Ascending aorta (tissue), 2 donors: ENCODE data around the gene DCAF8. TPM values are rescaled to one million over a fixed set of nuclear protein-coding genes. Genes with fewer than 3 reads are reported as not detected.
A peak's percentile ranks its signal among the peaks of the same experiment; 100 is the strongest.
"Not testable (repeated sequence)": the region's sequence is repeated elsewhere in the genome, so short reads cannot be mapped to it uniquely, and the experiment has no call there.

ENCODE experiments used
- DNase-seq, 2 donors: peaks; one replicate each; pipeline ENCODE4 v3.0.0-alpha.2; 2019; ENCODE audit warnings: low spot score in 2 of 2
- H3K27ac ChIP-seq, 2 donors: fragments of 200-600 bp; sonication (generic); one replicate each; pipeline ENCODE4 v1.5.1; 2016 to 2017; ENCODE audit warnings: mild to moderate bottlenecking in 1 of 2
- H3K27me3 ChIP-seq: fragments of 200-600 bp; sonication (generic); one replicate; pipeline ENCODE4 v1.5.1; 2017
- H3K36me3 ChIP-seq, 2 donors: fragments of 200-600 bp; sonication (generic); one replicate each; pipeline ENCODE4 v1.5.1; 2016
- H3K4me1 ChIP-seq, 2 donors: fragments of 200-600 bp; sonication (generic); one replicate each; pipeline ENCODE4 v1.5.1; 2016 to 2017; ENCODE audit warnings: mild to moderate bottlenecking in 1 of 2
- H3K4me3 ChIP-seq, 2 donors: fragments of 200-600 bp; sonication (generic); one replicate each; pipeline ENCODE4 v1.5.1; 2016 to 2017; ENCODE audit warnings: mild to moderate bottlenecking in 1 of 2
- H3K9me3 ChIP-seq, 2 donors: fragments of 200-600 bp; sonication (generic); one replicate each; pipeline ENCODE4 v1.5.1; 2016
- intact Hi-C: fragments of 100-400 bp; cut with DNase I; formaldehyde crosslinking; loops from one replicate; pipeline ENCODE4 v1.15.1; 2023
- total RNA-seq: library from RNA; depleted of rRNA; stranded (reverse); fragments of >200 nt; gene quantifications from one replicate; pipeline ENCODE4 v1.1.0, GENCODE V29; 2016
- TF ChIP-seq, protein P1 (sequence below), 3 experiments: fragments of 200-600 bp in 2 of 3; fragments of 450-650 bp in 1 of 3; sonication (generic) in 2 of 3; IDR thresholded peaks; one replicate each; pipeline ENCODE4 v1.5.1; 2016 to 2019; ENCODE audit warnings: antibody characterized with exemption in 3 of 3, mild to moderate bottlenecking in 1 of 3, moderate library complexity in 1 of 3

DCAF8 gene
- total RNA-seq, 1 donor from 2014 or later = 68.9 TPM

GRCh38 chr1:160300173-160300572, 37.8 kb upstream of the DCAF8 start:
- no peak for DNase-seq

DNA sequence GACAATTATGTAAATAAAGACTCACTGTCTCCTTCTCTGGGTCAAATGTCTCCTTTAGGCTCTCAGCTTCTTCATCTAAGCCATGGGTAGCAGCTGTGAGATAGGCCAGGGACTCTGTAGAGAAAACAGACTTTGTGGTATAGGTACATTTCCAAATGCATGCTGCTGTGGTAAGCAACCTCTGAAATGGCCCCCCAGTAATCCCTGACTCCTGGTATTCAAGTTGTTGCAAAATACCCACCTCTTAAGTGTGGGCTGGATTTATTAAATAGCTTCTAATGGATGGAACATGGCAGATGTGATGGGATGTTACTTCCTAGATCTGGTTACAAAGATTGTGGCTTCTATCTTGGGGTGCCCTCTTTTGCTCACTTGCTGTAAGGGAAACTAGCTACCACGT, 33.7 kb upstream of the DCAF8 start:
- Histone ChIP-seq H3K27me3 (no peaks in the 10 kb centered on the region), H3K4me1 (no peaks in the 10 kb centered on the region), H3K36me3 (peaks cover 86 to 90% of the 10 kb centered on the region in 2 donors), H3K27ac (no peak overlapping the region), H3K9me3 (no peaks in the 10 kb centered on the region), H3K4me3 (no peak overlapping the region)
- DNase-seq = no peak
- TF ChIP-seq, protein P1, sequence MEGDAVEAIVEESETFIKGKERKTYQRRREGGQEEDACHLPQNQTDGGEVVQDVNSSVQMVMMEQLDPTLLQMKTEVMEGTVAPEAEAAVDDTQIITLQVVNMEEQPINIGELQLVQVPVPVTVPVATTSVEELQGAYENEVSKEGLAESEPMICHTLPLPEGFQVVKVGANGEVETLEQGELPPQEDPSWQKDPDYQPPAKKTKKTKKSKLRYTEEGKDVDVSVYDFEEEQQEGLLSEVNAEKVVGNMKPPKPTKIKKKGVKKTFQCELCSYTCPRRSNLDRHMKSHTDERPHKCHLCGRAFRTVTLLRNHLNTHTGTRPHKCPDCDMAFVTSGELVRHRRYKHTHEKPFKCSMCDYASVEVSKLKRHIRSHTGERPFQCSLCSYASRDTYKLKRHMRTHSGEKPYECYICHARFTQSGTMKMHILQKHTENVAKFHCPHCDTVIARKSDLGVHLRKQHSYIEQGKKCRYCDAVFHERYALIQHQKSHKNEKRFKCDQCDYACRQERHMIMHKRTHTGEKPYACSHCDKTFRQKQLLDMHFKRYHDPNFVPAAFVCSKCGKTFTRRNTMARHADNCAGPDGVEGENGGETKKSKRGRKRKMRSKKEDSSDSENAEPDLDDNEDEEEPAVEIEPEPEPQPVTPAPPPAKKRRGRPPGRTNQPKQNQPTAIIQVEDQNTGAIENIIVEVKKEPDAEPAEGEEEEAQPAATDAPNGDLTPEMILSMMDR (IDR thresholded peaks at IDR 0.05) = no peak
- intact Hi-C loops = no loop called here

More at GRCh38 chr1:160300173-160300572, 37.8 kb upstream of the DCAF8 start:
- intact Hi-C loops = no loop called here
- Histone ChIP-seq H3K36me3 (peaks cover 67 to 79% of the 10 kb centered on the region in 2 donors), H3K27ac (no peak overlapping the region), H3K27me3 (no peaks in the 10 kb centered on the region), H3K4me1 (no peaks in the 10 kb centered on the region), H3K9me3 (no peaks in the 10 kb centered on the region), H3K4me3 (no peak overlapping the region)
- TF ChIP-seq, protein P1 (IDR thresholded peaks at IDR 0.05) = no peak

DNA sequence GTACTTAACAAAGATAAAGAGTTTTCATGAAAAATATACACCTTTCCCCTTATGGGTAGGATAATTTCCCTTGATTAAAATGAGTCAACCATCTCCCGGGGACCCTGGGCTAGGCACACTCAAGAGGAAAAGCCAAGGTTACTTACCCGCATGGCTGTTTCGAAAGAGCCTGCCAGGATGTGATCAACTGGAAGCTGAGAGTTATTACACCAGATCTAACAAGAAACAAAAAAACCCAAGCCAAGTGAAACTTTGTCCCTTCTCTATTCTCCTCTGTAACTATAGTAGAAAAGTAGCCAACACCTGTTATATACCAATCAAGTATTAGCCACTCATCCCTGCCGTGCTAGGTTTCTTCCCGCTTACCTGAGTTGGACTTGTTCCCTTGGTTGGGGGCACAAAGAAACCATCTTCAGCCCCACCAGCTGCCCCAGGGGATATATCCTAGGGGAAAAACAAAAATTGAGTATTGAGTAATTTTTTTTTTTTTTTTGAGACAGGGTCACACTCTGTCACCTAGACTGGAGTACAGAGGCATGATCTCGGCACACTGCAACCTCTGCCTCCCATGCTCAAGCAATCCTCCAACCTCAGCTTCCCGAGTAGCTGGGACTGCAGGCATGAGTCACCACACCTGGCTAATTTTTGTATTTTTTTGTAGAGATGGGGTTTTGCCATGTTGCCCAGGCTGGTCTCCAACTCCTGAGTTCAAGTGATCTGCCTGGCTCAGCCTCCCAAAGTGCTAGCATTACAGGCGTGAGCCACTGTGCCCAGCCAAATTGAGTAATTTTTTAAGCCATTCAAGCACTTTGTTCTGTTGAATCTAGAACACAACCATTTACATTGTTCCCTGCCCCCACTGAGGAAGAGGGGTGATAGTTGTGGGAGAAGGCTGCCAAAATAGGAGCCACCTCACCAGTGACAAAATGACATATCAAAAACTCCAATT, 30.9 kb upstream of the DCAF8 start:
- no peak overlapping the region for H3K27ac ChIP-seq
- H3K4me1 ChIP-seq = no peaks in the 10 kb centered on the region
- H3K9me3 ChIP-seq = no peaks in the 10 kb centered on the region
- no peak for DNase-seq
- H3K4me3 ChIP-seq = no peak overlapping the region
- TF ChIP-seq, protein P1 (IDR thresholded peaks at IDR 0.05) = no peak
- intact Hi-C loops = loop anchor here (5.0 kb wide), 1 partner anchor 49 kb away; the partner anchor contains the start of genes COPA and NCSTN
- H3K27me3 ChIP-seq = no peaks in the 10 kb centered on the region
- H3K36me3 ChIP-seq = peaks cover 92 to 98% of the 10 kb centered on the region in 2 donors

GRCh38 chr1:160291248-160292220, 29.2 kb upstream of the DCAF8 start:
- no peak overlapping the region for H3K27ac ChIP-seq
- TF ChIP-seq, protein P1 (IDR thresholded peaks at IDR 0.05) = peak; percentile 69 to 81 (median 74)
- DNase-seq = peak in 1 of 2 donors; percentile 72

GRCh38 chr1:160287769-160288168, 25.4 kb upstream of the DCAF8 start:
- intact Hi-C loops = loop anchor here (10.0 kb wide), 1 partner anchor 503 kb away; the partner anchor contains the start of gene DUSP23
- H3K9me3 ChIP-seq = not testable (repeated sequence)

More at GRCh38 chr1:160291248-160292220, 29.2 kb upstream of the DCAF8 start:
- H3K4me3 ChIP-seq = no peak overlapping the region
- intact Hi-C loops = loop anchor here (1.0 to 5.0 kb wide), 3 partner anchors 51 to 190 kb away; partner anchors contain the start of genes COPA and NCSTN
- peaks cover 75 to 80% of the 10 kb centered on the region in 2 donors for H3K36me3 ChIP-seq
- H3K27me3 ChIP-seq = no peaks in the 10 kb centered on the region
- H3K4me1 ChIP-seq = no peaks in the 10 kb centered on the region
- no peaks in the 10 kb centered on the region for H3K9me3 ChIP-seq

More at GRCh38 chr1:160287769-160288168, 25.4 kb upstream of the DCAF8 start:
- Histone ChIP-seq H3K4me1 (peaks cover 4 to 16% of the 10 kb centered on the region in 2 donors), H3K36me3 (peaks cover 39 to 43% of the 10 kb centered on the region in 2 donors)
- H3K4me3 ChIP-seq, H3K27me3 ChIP-seq, DNase-seq, H3K27ac ChIP-seq: not testable (repeated sequence)
